GM21737 (cell line): ENCODE measurements around the gene TMEM132C.

ENCODE experiments used
- ATAC-seq: cut with Tn5 transposase; IDR thresholded peaks from one replicate; pipeline ENCODE4 v1.9.1; 2021; ENCODE audit warnings: mild to moderate bottlenecking, moderate library complexity; ENCODE audit not compliant: unreplicated experiment

The TMEM132C gene

DNA sequence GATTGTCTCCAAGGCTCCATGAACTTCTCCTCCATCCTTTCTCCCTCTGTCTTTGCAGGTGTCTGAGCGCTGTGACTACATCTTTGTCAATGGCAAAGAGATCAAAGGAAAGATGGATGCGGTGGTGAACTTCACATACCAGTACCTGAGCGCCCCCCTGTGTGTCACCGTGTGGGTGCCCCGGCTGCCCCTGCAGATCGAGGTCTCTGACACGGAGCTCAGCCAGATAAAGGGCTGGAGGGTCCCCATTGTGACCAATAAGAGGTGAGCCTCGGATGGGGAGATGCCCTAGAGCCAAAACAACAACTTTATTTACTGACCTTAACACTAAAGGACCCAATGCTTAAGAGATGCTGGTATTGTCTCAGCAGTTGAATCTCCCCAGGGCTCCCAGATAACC, 426.8 kb downstream of the TMEM132C start:
- ATAC-seq = no peak

DNA sequence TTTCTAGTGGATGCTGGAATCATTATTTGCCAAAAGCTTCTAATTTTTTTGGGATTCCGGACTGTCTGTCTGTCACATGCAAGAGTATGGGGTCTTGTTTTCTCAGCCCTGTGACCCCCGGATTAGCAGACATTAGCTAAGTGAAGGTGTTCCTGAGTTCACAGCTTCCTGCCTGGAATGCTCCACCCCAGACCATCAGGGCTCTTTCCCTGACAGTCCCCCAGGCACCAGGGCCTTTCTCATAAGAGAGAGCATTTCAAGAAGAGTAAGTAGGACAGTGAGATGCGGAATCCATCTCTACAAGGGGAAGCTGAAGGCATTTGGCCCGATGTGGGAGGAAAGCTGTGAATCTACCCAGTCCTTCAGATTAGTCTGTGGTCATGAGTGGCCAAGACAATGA, 427.5 kb downstream of the TMEM132C start:
- ATAC-seq = no peak

DNA sequence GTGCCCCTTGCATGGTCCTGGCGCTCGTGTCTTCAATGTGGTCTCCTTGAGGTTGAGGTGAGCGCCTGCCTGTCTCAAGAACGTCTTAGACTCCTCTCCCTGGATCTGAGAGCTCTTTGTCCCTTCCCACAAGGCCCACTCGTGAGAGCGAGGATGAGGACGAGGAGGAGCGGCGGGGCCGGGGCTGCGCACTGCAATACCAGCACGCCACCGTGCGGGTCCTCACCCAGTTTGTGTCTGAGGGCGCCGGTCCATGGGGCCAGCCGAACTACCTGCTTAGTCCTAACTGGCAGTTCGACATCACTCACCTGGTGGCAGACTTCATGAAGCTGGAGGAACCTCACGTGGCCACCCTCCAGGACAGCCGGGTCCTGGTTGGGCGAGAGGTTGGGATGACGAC, 428.7 kb downstream of the TMEM132C start:
- ATAC-seq = no peak

DNA sequence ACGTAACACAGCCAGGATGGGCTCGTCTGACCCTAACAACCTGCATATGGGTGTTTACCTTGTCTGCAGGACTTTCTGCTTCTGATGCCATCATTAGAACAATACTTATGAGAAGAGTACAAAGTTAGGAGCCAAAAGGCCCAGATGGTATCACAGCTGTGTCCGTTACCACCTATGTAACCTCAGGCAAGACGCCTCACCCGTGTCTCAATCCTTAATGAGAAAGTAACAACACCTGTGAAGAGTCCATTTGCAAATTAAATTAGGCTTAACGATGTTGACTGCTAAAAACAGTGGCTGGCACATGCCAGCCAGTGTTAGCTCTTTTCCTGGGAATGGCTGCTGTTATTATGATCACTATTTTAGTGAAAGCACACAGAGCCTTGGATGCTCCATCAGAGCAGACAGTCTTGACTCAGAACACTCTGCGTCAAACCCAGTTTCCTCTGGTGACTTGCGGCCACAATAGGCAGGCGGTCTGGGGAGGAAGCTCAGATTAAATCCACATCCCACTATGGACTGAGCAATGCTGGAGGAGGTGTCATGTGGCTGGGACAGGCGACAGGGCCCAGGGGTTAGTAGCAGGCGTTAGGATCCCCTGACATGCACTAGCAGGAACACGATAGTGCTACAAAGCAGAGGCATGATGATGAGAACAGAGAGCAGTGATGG, 431.5 kb downstream of the TMEM132C start:
- ATAC-seq = no peak

DNA sequence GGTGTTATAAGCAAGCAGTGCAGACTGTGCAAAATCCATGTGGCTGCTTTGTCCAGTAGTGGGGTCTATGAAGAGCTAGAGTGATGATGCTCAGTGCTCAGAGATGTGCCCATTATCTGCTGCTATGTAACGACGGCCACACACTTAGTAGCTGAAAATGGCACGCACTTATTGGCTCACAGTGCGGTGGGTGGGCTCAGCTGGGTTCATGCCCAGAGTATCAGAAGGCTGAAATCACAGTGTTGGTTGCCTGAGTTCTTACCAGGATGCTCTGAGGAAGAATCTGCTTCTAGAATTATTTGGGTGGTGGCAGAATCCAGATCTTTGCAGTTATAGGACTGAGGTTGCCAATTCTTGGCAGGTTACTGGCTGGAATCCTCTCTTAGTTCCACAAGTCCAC, 432.1 kb downstream of the TMEM132C start:
- no peak for ATAC-seq

DNA sequence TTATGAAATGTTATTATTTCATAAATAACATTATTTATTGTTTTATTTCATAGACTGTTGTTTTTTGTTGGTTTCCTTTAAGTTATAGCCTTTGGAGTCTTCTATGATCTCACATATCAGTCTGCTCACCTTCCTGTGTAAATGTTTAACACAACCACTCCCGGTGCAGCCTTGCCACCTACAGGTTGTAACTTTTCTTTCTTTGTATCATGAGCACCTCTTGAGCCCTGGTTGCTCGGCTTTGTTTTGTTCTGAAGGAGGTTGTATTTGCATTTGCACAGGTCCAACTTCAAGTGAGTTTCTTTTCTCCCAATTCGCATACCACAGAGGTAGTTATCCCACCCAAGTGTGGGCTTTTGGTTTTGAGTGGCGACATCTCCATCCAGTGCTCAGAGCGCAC, 435.4 kb downstream of the TMEM132C start:
- ATAC-seq = no peak

DNA sequence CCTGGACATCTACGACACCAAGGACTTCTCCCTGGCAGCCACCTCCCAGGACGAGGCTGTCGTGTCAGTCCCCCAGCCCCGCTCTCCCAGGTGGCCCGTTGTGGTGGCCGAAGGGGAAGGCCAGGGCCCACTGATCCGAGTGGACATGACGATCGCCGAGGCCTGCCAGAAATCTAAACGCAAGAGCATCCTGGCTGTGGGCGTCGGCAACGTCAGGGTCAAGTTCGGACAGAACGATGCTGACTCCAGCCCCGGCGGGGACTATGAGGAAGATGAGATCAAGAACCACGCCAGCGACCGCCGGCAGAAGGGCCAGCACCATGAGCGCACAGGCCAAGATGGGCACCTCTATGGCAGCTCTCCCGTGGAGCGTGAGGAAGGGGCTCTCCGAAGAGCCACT, 438.2 kb downstream of the TMEM132C start:
- no peak for ATAC-seq

DNA sequence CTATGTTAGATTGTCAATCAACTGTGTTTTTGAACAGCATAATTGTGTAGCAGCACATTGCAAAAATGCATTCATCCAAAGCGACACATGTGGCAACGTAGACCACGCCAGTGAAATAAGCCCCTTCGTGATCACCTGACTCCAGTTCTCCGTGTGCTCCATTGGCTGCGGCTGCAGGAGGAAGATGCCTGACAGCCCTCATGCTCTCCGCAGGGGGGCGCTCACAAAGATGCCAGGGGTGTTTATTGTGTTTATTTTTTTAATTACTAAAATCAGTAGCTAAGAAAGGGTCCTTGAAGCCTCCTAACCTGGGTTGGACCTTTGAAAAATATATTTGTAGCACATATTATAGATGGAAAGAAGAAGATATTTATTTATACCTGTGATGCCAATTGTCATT, 440.5 kb downstream of the TMEM132C start:
- ATAC-seq = no peak

DNA sequence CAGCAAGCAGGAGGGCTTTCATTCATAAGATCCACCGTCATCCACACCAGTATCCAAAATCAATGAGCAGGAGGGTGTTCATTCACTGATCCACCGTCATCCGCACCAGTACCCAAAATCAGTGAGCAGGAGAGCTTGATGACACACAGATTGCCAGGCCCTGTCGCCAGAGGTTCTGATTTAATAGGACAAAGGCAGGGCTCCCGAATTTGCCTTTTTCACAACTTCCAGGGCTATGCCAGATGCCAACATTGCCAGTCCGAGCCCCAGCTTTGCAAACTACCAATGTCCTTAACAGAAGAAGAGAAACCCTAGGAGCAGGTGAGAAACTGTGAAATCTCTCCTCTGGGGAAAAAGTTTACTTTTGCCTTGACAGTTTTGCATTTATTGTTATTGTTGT, 441.8 kb downstream of the TMEM132C start:
- ATAC-seq = no peak

DNA sequence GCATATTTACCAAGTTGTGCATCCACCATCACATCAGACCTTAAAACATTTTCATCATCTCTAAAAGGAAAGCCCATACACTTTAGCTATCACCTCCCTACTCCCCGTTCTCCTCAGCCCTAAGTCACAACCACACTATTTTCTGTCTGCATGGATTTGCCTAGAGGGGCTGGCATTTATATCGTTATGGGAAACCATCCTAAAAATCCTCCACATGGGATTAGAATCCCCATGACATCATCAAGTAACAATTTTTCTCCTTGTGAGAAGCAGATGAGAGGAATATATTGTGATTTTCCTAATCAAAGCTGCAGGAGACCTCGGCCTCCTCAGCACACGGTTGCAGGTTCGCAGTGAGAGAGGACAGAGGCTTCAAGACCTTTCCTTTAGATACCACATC, 442.7 kb downstream of the TMEM132C start:
- no peak for ATAC-seq

DNA sequence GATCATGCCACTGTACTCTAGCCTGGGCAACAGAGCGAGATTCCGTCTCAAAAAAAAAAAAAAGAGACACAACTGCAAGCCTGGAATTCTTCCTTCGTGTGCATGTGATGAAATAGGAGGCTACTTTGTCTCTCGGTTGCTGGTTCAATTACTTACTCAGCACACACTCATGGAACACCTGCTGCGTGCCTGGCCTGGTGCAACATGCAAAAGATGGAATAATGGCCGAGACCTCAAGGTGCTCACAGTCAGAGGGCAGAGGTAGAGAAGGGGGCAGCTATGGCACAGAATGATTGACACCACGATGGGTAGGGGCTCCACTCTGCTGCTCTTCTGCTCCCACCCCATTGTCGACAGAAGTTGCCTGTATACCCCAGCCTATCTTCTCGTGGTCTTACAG, 444.5 kb downstream of the TMEM132C start:
- ATAC-seq = no peak

DNA sequence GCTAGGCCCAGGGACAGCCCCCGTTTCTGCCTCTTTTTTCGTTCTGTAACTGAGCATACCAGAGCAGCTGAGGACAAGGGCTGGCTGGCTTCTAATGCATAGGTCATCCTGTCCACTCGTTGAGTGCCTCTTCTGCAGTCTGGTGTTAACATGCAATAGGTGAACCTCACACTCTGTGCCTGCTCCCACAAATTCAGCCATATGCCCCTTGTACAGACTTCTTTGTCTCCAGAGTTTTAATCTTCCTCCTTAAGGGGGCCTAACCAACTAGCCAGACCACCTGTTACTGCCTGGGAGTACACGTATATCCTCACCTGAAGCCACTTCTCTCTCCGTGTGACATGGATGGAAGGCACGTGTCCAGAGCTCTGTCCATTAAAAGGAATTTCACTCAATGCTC, 445.7 kb downstream of the TMEM132C start:
- no peak for ATAC-seq

DNA sequence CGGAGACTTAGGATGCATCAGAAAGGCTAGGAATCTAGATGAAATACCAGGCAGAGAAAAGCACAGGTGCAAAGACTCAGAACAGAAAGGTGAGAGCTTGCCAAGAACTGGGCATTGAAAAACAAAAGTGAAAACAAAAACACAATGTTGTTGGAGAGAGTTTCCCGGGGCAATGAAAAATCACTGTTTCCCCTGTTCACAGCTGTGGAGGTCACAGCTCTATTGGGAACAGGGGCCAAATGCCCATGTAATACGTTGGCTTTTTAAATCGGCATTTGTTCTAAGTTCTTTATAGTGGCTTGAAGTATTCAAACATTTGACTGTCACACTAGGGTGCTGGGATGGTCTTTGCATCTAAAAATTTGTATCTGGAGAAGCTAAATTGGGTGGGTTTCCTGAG, 448.5 kb downstream of the TMEM132C start:
- ATAC-seq = no peak

DNA sequence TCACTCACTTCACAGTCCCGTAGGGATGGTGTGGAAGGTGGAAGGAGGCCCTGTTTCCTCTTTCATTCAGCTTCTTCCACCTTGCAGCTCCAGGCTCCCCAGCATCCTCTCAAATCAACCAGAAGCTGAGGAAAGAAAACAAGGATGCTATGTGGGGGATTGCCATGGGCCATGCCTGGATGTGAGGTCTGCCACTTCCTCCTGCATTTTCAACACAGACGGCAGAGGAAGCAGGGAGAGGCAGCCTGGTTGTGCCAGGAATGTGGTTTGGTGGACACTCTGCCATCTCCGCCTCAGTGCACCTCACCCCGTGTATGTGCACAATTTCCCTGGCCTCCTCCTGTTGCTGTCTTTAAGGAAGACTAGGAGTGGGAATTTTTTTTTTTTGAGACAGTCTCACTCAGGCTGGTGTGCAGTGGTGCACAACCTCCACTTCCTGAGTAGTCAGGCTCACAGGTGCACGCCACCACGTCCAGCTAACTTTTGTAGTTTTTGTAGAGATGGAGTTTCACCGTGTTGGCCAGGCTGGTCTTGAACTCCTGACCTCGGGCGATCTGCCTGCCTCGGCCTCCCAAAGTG, 457.6 kb downstream of the TMEM132C start:
- no peak for ATAC-seq

DNA sequence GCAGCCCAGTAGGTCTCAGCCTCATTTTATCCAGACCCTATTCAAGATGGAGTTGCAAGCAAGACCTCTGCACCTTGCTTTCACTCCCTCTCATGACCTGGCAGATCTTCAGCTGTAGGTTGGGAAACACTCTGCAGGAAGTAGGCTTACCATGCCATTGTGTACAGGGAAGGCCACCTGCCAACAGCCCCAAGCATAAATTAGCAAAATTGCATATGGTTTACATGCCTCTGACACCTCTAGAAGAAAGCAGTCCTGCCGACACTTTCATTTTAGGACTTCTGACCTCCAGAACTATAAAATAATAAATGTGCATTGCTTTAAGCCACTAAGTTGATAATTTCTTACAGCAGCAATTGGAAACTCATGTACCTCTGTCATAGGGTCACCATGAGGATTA, 459.9 kb downstream of the TMEM132C start:
- ATAC-seq = no peak

DNA sequence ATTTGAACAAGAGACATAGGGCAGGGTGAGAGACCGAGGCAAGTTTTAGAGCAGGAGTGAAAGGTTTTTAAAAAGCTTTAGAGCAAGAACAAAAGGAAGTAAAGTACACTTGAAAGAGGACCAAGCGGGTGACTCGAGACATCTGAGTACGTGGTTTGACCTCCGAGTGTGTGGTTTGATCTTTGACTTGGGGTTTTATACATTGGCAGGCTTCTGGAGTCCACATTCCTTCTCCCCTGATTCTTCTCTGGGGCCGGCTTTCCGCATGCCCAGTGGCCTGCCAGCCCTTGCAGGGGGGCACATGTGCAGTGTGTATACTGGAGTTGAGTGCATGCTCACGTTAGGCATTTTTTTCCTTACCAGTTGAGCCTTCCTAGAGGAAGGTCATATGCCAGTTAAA, 460.5 kb downstream of the TMEM132C start:
- no peak for ATAC-seq

DNA sequence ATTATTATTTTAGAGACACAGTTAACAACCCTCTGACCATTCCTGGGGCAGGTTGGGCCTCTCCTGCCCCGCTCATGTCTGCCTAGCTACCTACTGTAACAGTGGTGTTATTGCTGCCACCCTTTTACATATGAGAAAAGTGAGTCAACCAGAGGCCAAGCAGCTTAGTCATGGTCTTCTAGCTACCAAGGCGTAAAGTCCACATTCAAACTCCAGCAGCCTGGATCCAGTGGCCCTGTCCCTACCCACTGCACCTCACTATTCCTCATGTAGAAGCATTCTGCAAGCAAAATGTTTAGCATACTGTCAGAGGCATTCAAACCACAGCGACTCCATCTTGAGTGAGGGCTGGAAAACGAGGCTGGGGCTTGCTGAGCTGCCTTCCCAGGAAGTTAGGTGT, 461.0 kb downstream of the TMEM132C start:
- no peak for ATAC-seq

DNA sequence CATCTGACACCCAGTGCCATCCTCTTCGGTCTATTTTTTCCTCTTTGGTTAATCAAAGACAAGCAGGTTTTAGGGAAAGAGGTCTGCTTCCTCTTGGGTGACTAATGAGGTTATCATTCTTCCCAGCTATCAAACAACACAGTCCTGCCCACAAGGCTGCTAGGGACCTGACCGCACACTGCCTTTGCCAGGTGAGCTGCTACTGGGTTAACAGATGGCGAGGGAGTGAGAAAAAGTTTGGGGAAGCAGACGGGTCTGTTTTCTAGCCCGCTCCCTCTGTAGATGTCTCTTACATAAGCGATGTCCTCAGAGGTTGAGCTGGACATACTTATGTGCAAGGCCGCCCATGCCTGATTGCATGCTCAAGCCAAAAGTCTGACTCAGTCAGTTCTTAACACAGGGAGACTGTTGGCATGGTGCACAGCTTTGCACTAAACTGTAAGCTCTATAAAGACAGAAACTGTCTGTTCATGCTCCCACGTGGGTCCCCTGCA, 462.7 kb downstream of the TMEM132C start:
- no peak for ATAC-seq

DNA sequence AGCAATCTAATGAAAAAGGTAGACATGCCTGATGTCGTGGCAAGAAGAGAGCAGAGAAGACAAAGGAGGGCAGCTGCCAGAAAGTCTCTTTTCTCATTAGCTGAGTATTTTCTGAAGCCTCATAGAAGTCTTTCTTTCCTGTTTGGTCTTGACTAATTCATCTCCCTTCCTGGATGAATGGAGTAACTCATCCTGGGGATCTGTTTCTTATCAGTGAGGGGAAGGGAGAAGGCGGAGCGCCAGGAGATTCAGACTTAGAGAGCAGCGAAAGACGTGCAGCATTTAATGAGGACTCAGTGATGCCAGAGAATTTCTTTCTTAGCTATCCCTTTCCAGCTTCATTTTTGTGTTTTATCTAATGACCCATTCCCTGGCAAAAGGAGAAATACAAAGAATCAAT, 467.4 kb downstream of the TMEM132C start:
- ATAC-seq = no peak

DNA sequence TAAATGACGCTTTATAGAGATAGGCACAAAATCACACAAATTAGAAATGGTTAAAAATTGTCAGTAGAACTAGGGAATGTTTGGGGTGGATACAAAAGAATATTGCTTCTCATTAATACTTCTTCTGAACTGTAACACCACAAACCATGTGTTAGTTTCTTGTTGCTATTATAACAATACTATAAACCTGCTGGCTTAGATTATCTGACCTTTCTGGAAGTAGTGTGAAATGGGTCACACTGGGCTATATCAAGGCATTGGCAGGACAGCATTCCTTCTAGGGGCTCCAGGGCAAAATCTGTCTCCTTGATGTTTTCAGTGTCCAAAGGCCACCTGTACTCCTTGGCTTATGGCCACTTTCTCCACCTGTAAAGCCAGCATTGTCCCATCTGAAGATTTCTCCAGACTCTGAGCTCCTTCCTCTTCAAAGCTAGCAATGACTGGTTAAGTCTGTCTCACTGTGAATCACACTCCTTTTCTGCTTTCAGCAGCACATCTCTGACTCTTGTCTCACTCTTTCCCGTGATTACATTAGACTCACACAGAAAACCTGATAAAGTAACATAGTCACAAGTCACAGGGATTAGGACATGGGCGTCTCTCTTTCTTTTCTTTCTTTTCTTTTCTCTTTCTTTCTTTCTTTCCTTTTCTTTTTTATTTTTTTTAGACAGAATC, 470.5 kb downstream of the TMEM132C start:
- no peak for ATAC-seq

DNA sequence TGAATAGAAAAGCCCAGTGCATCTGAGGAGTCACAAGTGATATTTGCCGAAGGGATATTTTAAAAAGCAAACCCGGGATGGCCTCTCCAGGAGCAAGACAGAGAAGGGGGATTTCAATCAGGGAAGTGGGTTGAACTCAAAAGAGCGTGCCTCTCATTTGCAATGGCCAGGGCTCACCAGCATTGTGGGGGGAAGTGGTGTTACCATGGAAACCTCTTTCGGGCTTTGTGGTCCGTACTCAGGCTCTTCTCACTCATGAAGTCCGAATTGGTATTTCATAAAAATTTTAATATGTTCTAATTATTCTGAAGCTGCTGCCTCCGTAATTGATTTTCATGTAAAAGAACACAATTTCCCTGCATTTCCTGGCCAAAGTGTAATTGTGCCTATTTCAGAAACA, 476.9 kb downstream of the TMEM132C start:
- ATAC-seq = no peak
